Islet of Langerhans (tissue), 1 donor: Measurements from ENCODE around the gene RDH16.
"Not testable (repeated sequence)": the region's sequence is repeated elsewhere in the genome, so short reads cannot be mapped to it uniquely, and the experiment has no call there.

Source experiments
- FAIRE-seq: peaks from one replicate; lab custom pipeline; 2011; peaks lifted over from hg19 to GRCh38; lab: Jason Lieb, UNC

Gene RDH16

DNA sequence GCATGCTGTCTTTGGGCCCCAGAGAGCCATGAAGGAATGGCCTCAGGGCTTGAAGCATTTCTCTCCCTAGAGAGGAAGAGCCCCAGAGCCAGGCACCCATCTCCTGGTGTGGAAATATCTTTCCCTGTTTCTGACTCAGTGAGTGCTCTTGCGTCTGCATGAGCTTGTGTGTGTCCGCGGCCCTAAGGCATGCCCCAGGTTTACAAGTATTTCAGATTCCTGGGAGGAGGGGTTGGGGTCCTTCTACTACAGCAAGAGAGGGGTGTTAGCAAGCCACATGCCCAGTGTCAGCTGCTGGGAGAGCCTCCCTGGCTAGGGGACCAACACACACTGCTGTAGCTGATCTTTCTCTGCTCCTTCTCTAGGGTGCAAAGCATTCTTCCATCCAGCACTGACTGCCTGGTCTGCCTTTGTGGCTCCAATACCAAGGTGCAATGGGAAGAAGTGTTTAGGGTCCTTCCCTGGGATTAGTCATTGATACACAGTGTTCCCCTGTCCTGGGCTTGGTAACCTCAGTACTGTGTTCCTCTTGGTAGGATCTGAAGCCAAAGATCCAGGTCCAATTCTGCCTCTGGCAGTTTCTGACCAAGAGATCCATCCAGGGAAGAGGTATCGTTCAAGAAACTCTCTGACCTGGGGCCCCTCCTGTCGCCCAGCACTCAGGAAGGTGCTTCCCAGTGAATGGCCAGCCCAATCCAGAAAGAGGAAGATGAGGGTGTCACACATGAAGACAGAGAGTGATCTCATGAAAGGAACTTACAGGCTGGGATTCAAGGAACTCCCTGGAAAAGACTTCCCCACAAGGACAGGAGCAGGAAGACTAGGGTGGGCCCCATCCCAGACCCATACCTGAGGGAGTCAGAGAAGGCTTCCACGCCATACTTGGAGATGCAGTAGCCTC is 3.1 kb downstream of the RDH16 start:
- no peak for FAIRE-seq

- FAIRE-seq = no peak
These were observed 4.1 kb downstream of the RDH16 start for GRCh38 chr12:56953314-56953713.

DNA sequence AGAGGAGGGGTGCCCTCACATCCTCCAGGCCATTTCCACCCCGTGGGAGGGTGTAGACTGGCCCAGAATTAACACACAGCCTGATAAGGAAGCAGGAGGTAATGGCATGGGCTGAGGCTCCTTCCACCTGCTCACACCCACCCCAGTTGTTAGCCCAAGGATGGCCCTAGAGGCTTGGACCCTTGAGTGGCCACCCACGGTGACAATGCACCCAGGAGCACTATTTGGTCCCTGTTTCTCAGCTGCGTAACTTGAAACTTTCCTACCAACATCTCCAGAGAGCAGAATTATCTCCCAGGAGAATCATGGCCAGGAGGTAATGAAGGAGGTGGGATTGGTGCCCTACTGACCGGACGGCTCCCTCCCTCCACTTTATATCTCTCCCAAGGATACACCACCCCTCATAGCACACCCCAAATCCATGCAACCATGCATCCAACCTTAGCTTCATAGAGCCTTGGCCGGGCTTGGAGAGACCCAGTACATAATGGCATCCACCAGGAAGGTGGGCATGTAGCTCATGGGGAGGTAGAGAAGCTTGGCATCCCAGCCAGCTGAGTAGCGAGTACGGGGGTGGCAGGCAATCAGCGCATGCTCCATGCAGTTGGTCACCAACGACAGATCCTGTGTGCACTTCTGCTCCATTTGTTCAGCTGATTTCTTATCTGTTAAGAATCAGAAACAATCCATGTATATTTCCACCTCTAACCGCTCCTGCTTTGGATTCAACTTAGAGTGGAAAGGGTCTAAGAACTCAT is 5.6 kb downstream of the RDH16 start:
- no peak for FAIRE-seq

- no peak for FAIRE-seq
These were observed 8.5 kb downstream of the RDH16 start for GRCh38 chr12:56948881-56949280.

- no peak for FAIRE-seq
These were observed 9.0 kb downstream of the RDH16 start for GRCh38 chr12:56948457-56948777.

DNA sequence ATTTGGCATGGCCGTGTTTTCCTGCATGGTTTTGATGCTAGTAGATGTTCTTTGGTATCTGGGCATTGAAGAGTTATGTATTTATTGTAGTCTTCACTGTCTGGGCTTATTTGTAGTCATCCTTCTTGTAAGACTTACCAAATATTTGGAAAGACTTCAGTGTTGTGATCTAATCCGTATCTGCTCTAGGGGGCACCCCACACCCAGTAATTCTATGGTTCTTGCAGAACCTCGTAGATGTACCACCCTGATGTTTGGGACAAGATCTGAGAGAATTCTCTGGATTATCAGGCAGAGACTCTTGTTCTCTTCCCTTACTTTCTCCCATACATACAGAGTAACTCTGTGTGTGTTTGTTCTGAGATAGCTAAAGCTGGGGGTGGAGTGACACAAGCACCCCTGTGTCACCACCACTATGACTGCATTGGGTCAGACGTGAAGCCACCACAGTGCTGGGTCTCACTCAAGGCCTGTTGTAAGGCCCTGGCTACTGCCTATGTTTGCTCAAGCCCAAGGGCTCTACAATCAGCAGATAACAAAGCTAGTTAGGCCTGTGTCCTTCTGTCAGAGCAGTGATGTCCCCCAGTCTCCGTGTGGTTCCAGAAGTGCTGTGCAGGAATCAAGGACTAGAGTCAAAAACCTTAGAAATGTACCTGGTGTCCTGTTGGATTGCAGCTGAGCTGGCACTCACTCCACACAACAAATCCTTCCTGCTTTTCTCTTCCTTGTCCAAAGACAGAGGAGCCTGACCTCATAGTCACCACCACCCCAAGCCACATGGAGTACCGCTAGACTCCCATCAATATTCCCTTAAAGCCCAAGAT is 9.6 kb downstream of the RDH16 start:
- FAIRE-seq = no peak

DNA sequence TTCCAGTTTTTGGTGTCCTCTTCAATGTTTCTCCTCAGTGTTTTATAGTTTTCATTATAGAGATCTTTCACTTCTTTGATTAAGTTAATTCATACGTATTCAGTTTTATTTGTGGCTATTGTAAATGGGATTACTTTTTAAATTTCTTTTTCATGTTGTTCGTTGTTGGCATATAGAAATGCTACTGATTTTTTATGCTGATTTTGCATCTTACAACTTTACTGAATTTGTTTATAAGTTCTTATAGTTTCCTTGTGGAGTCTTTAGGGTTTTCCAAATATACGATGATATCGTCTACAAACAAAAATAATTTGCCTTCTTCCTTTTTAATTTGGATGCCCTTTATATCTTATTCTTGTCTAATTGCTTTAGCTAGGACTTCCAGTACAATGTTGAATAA is 13.5 kb downstream of the RDH16 start:
- no peak for FAIRE-seq

GRCh38 chr12:56943374-56943773 is 14.0 kb downstream of the RDH16 start:
- FAIRE-seq = not testable (repeated sequence)

- FAIRE-seq = no peak
These were observed 15.9 kb downstream of the RDH16 start for GRCh38 chr12:56941299-56942017.

- not testable (repeated sequence) for FAIRE-seq
These were observed 16.5 kb downstream of the RDH16 start for GRCh38 chr12:56940942-56941298.

DNA sequence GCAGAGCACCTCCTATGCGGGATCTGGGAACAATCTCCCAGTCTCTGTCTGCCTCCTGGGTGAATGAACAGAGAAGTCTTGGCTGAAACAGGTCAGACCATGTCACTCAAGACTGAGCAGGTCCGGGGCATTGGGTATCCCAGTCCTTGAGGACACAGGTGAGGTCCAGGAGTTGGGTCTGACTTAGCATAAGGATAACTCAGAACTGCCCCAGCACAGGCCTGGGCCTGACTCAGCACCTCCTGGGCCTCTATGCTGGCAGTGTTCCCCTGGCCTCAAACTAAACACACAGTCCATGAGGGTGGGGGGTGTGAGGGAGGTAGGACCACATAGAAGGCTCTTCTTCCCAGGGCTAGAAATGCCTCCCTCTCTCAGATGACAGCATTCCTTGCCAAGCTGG is 21.7 kb downstream of the RDH16 start:
- FAIRE-seq = no peak

DNA sequence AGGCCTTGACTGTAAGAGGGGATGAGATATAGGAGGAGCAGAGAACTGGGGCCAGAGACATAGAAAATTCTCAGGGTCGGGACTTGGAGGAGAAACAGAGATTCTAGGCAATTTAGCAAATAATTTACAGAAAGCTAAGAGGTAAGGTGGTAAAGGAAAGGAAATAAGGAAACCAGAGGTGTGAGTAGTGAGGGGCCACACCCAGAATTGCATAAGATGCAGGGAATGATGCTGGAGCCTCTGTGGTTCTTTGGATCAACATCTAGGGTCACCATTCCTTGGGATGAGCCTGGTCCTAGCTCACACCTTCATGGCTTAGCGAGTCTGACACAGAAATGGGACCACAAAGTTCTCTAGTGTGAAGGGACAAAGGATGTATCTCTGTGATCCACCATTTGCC is 22.3 kb downstream of the RDH16 start:
- no peak for FAIRE-seq

DNA sequence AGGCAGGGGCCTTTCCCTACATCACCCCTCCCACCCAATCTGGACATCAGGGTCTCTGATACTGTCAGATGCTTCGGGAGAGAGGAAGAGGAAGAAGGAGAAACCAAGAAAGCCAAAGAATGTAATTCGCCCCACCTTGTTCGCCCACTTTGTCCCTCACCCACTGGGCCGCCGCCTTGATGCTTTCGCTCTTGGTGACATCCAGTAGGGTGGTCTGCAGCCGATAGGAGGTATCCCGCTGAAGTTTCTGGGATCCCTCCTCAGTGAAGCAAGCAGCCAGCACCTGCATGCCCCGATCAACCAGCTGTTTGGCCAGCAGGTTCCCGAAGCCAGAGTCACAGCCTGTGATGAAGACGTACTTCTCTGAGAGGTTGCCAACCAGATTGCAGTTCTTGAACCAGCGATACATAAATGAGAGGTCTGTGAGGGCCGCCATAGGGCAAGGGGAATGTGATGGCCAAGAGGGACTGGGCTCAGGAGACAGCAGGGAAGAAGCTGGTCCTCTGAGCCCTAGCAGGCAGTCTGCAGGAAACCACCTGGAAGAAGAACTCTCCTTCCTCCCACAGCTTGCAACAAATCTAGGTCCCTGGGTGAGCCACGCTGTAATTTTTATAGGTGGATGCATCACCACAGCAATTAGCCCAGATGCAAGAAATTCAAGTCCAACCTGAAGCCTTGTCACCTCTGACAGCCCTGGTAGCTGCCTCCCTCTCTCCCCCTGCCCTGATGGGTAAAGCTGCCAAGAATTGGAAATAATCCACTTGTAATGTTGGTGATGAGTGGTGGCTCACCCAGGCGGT is 23.4 kb downstream of the RDH16 start, which contains the start of gene SDR9C7:
Gene SDR9C7 (minus strand): TSS at position 583 of the 800 bp plus-strand sequence. CDS start 147 bp downstream, at position 436.
- no peak for FAIRE-seq

DNA sequence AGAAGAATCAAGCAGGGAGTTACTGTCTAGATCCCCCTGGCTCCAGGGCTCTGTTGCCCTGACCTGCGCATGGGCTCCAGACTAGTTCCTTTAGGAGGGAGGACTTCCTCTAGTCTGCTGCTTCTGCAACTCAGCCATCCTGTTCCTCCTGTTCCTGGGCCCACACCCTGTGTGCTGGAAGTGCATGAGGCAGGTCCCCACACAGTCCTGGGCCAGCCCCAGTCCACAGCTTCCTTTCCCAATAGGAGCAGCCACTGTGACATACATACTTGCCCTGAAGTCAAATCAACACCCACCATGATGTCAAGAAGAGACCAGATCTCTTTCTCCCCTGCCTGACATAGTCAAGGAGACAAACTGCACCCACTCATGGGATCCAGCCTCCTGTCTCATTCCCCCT is 24.5 kb downstream of the RDH16 start:
- FAIRE-seq = no peak

GRCh38 chr12:56932146-56932545 is 25.3 kb downstream of the RDH16 start:
- FAIRE-seq = no peak

- no peak for FAIRE-seq
These were observed 25.9 kb downstream of the RDH16 start for GRCh38 chr12:56931474-56931978.

- FAIRE-seq = no peak
These were observed 27.2 kb downstream of the RDH16 start for GRCh38 chr12:56930241-56930640.

DNA sequence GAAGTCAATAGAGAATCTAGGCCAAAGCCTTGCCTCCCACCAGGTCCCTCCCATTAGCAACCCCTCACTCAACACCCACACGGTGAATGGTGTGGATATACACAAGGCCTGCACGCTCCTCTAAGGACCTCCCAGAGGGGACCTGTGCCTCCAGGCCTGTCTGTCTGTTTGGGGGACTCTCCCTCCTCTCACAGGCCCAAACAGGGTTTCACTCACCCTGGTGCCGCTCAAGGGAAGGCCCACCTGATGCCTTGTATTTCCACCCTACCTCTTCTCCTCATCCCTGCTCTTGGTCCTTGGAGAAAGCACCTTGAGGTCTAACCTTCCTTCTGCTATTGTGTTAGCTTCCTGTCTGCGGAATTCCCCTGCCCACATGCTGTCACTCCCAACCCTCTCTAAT is 27.6 kb downstream of the RDH16 start:
- FAIRE-seq = no peak

- no peak for FAIRE-seq
These were observed 29.1 kb downstream of the RDH16 start for GRCh38 chr12:56928262-56928661.

- FAIRE-seq = no peak
These were observed 30.1 kb downstream of the RDH16 start for GRCh38 chr12:56927281-56927680.

- FAIRE-seq = no peak
These were observed 35.4 kb downstream of the RDH16 start for GRCh38 chr12:56922031-56922430.
